Measurements from ENCODE around the gene SRSF11. TPM values are rescaled to one million over a fixed set of nuclear protein-coding genes. Genes with fewer than 3 reads are reported as not detected.

Gene SRSF11
- total and polyA plus RNA-seq, 7 donors, result 34.2 to 248 (median 156) TPM

DNA sequence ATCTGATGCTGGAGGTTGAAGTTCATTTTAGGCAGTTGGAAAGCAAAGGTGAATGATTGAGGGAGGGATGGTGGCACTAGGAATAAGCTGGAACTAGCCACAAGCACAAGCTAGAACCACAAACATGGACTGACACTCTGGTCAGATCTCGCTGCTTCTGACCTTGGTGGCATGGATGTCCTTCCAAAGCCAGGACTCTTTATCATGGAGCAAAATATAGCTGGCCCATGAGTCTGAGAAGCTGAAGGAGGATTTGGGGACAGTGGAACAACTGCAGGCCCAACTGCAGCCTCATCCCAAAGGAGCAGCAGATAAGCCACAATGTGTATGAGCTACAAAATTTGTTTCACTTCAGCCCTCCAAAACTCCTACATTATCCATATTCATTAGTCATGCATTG is 35.5 kb downstream of the SRSF11 start:
- H3K4me3 ChIP-seq, result no peak overlapping the region
- no peaks in the 10 kb centered on the region for H3K9me3 ChIP-seq
- TF ChIP-seq POLR2AphosphoS5 (IDR thresholded peaks at IDR 0.05), result no peak
- TF ChIP-seq POLR2A (IDR thresholded peaks at IDR 0.05), result no peak
- TF ChIP-seq, protein P1, sequence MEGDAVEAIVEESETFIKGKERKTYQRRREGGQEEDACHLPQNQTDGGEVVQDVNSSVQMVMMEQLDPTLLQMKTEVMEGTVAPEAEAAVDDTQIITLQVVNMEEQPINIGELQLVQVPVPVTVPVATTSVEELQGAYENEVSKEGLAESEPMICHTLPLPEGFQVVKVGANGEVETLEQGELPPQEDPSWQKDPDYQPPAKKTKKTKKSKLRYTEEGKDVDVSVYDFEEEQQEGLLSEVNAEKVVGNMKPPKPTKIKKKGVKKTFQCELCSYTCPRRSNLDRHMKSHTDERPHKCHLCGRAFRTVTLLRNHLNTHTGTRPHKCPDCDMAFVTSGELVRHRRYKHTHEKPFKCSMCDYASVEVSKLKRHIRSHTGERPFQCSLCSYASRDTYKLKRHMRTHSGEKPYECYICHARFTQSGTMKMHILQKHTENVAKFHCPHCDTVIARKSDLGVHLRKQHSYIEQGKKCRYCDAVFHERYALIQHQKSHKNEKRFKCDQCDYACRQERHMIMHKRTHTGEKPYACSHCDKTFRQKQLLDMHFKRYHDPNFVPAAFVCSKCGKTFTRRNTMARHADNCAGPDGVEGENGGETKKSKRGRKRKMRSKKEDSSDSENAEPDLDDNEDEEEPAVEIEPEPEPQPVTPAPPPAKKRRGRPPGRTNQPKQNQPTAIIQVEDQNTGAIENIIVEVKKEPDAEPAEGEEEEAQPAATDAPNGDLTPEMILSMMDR (IDR thresholded peaks at IDR 0.05), result no peak
- DNase-seq, result no peak
- peaks cover 0 to 26% (median 7%) of the 10 kb centered on the region in 4 donors for H3K36me3 ChIP-seq
- WGBS, 2 donors, result 92 to 96% methylated on average over 1 of the region's 1 CpG
- no peaks in the 10 kb centered on the region for H3K27me3 ChIP-seq
- H3K4me1 ChIP-seq, result no peaks in the 10 kb centered on the region
- intact Hi-C loops (cut with DNase I), result no loop called here
- H3K27ac ChIP-seq, result no peak overlapping the region

DNA sequence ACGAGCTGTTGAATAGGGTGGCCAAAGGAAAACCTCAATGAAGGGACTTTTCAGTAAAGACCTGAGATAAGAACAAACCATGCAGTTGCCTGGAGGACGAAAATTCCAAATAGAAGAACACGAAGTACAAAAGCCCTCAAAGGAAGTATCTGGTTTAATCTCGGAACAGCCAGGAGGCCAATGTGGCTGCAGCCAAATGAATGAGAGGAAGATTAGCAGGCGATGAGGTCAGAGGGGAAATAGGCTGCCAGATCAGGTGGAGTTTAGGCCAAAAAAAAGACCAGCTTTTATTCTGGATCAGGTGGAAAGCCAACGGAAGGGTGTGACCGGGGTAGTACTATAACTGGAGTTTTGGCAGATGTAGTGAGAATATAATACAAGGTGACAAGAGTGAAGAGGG is 43.7 kb downstream of the SRSF11 start:
- no peaks in the 10 kb centered on the region for H3K4me1 ChIP-seq
- no peaks in the 10 kb centered on the region for H3K9me3 ChIP-seq
- TF ChIP-seq EP300 (IDR thresholded peaks at IDR 0.05), result no peak
- no peak for TF ChIP-seq POLR2A (IDR thresholded peaks at IDR 0.05)
- TF ChIP-seq POLR2AphosphoS5 (IDR thresholded peaks at IDR 0.05), result no peak
- TF ChIP-seq, protein P1 (IDR thresholded peaks at IDR 0.05), result no peak
- no peak overlapping the region for H3K27ac ChIP-seq
- no peak overlapping the region for H3K4me3 ChIP-seq
- peaks cover 0 to 38% (median 11%) of the 10 kb centered on the region in 4 donors for H3K36me3 ChIP-seq
- DNase-seq, result no peak
- WGBS, 2 donors, result 93 to 95% methylated on average over 7 of the region's 7 CpGs
- intact Hi-C loops (cut with DNase I), result no loop called here
- no peaks in the 10 kb centered on the region for H3K27me3 ChIP-seq

DNA sequence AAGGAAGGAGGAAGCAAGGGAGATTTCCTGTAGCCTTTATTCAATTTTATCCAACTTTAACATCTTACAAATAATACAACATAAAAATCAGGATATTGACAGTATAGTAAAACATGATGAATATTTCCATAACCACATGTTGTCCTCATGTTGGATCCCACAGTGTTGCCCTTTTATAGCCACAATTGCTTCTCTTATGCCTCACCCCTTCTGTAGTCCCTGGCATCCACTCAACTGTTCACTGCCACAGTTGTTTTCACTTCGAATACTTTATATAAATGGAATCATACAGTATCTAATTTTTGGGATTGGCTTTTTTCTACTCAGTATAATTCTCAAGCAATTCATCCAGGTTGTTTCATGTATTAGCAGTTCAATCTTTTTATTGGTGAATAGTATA is 44.8 kb downstream of the SRSF11 start:
- H3K27me3 ChIP-seq, result no peaks in the 10 kb centered on the region
- intact Hi-C loops (cut with DNase I), result no loop called here
- H3K4me3 ChIP-seq, result no peak overlapping the region
- 78 to 93% methylated on average over 1 of the region's 1 CpG for WGBS, 2 donors
- H3K36me3 ChIP-seq, result peaks cover 0 to 45% (median 13%) of the 10 kb centered on the region in 4 donors
- no peaks in the 10 kb centered on the region for H3K4me1 ChIP-seq
- no peak for TF ChIP-seq EP300 (IDR thresholded peaks at IDR 0.05)
- no peak for DNase-seq
- H3K9me3 ChIP-seq, result no peaks in the 10 kb centered on the region
- no peak overlapping the region for H3K27ac ChIP-seq

DNA sequence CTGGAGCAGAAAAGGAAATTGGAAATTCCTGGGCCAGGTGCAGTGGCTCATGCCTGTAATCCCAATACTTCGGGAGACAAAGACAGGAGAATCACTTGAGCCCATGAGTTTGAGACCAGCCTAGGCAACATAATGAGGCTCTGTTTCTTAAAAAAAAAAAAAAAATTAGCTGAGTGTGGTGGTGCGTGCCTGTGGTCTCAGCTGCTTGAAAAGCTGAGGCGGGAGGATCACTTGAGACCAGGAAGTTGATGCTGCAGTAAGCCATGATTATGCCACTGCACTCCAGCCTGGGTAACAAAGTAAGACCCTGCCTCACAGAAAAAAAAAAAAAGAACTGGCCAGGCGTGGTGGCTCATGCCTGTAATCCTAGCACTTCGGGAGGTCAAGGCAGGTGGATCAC is 56.7 kb downstream of the SRSF11 start:
- TF ChIP-seq, protein P1 (IDR thresholded peaks at IDR 0.05), result no peak
- no peak for TF ChIP-seq EP300 (IDR thresholded peaks at IDR 0.05)
- no peak for TF ChIP-seq POLR2AphosphoS5 (IDR thresholded peaks at IDR 0.05)
- no peak for TF ChIP-seq POLR2A (IDR thresholded peaks at IDR 0.05)
- no peaks in the 10 kb centered on the region for H3K9me3 ChIP-seq
- peaks cover 0 to 48% (median 0%) of the 10 kb centered on the region in 4 donors for H3K36me3 ChIP-seq
- H3K4me3 ChIP-seq, result no peak overlapping the region
- intact Hi-C loops (cut with DNase I), result no loop called here
- WGBS, 2 donors, result 88% methylated on average over 5 of the region's 5 CpGs
- no peak for DNase-seq
- H3K27me3 ChIP-seq, result no peaks in the 10 kb centered on the region
- no peaks in the 10 kb centered on the region for H3K4me1 ChIP-seq
- no peak overlapping the region for H3K27ac ChIP-seq

DNA sequence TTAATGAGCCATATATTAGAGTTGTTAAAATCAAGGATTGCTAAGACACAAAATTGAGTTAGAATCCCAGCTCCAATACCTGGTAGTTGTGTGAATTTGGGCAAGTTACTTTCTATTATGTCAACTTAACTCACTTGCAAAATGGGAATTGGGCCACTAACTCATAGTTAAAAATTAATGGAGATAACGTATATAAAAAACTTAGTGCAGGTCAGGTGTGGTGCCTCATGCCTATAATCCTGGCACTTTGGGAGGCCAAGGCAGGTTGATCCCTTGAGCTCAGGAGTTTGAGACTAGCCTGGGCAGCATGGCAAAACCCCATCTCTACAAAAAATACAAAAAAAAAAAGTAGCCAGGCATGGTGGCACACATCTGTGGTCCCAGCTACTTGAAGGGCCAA is 57.5 kb downstream of the SRSF11 start:
- WGBS, 2 donors, result 22 to 76% methylated on average over 1 of the region's 1 CpG
- intact Hi-C loops (cut with DNase I), result no loop called here

More for the DNA sequence above, 57.5 kb downstream of the SRSF11 start:
- Histone ChIP-seq H3K27me3 (no peaks in the 10 kb centered on the region), H3K9me3 (no peaks in the 10 kb centered on the region), H3K4me1 (no peaks in the 10 kb centered on the region), H3K4me3 (no peak overlapping the region), H3K36me3 (peaks cover 0 to 53% (median 0%) of the 10 kb centered on the region in 4 donors), H3K27ac (no peak overlapping the region)
- TF ChIP-seq, protein P1 (IDR thresholded peaks at IDR 0.05), result no peak
- TF ChIP-seq POLR2AphosphoS5 (IDR thresholded peaks at IDR 0.05) (no peak), POLR2A (IDR thresholded peaks at IDR 0.05) (no peak), EP300 (IDR thresholded peaks at IDR 0.05) (no peak)
- DNase-seq, result no peak

Data from sigmoid colon (tissue), 7 donors.